HepG2 (cell line): ENCODE data around the gene SGPL1. TPM values are rescaled to one million over a fixed set of nuclear protein-coding genes. Genes with fewer than 3 reads are reported as not detected.

Experiments
- EHMT2 ChIP-seq: fragments of 200-600 bp; sonication (generic); IDR thresholded peaks from 2 replicates; pipeline ENCODE4 v1.7.0; 2017; ENCODE audit warnings: antibody characterized with exemption, low read depth, low read length, borderline replicate concordance
- ETV5 ChIP-seq: IDR thresholded peaks from 2 replicates; pipeline ENCODE4 v1.6.1; 2018; ENCODE audit warnings: missing biosample characterization, missing genetic modification reagents, inconsistent platforms, borderline replicate concordance
- HNRNPLL ChIP-seq: fragments of 200-400 bp; formaldehyde crosslinking; IDR thresholded peaks from 2 replicates; pipeline ENCODE4 v1.6.1; 2017; ENCODE audit warnings: mild to moderate bottlenecking, low read depth, low read length; ENCODE audit not compliant: poor library complexity, severe bottlenecking
- KAT7 ChIP-seq: IDR thresholded peaks from 2 replicates; pipeline ENCODE4 v1.6.1; 2018; ENCODE audit warnings: borderline replicate concordance, missing compliant biosample characterization
- KAT8 ChIP-seq: IDR thresholded peaks from 2 replicates; pipeline ENCODE4 v1.6.1; 2016; ENCODE audit warnings: missing genetic modification reagents, missing compliant biosample characterization
- MXD4 ChIP-seq: IDR thresholded peaks from 2 replicates; pipeline ENCODE4 v1.6.1; 2016; ENCODE audit warnings: mild to moderate bottlenecking, missing biosample characterization, missing genetic modification reagents
- MXI1 ChIP-seq: IDR thresholded peaks from 3 replicates; pipeline ENCODE4 v1.6.1; 2012; ENCODE audit warnings: low read depth, low read length, inconsistent platforms, borderline replicate concordance
- NRL ChIP-seq: sonication (generic); formaldehyde crosslinking; IDR thresholded peaks from 2 replicates; pipeline ENCODE4 v1.5.0; 2020; ENCODE audit warnings: missing genetic modification reagents, mild to moderate bottlenecking, moderate library complexity, borderline replicate concordance
- SMAD9 ChIP-seq: sonication (generic); formaldehyde crosslinking; IDR thresholded peaks from 2 replicates; pipeline ENCODE4 v1.5.1; 2020; ENCODE audit warnings: mild to moderate bottlenecking, missing genetic modification reagents
- SNAI1 ChIP-seq: sonication (generic); formaldehyde crosslinking; IDR thresholded peaks from 2 replicates; pipeline ENCODE4 v1.5.0; 2020; ENCODE audit warnings: mild to moderate bottlenecking, missing genetic modification reagents, borderline replicate concordance
- SPEN ChIP-seq: sonication (generic); formaldehyde crosslinking; IDR thresholded peaks from 2 replicates; pipeline ENCODE4 v1.5.1; 2020; ENCODE audit warnings: low read depth, mild to moderate bottlenecking, missing genetic modification reagents
- TEAD3 ChIP-seq: optimal IDR thresholded peaks from 2 replicates; pipeline ENCODE3; 2016; ENCODE audit warnings: borderline replicate concordance
- U2AF1 ChIP-seq: fragments of 200-400 bp; formaldehyde crosslinking; optimal IDR thresholded peaks from 2 replicates; pipeline ENCODE3; 2017; ENCODE audit warnings: mild to moderate bottlenecking, low read depth, low read length
- ZNF331 ChIP-seq: sonication (generic); formaldehyde crosslinking; IDR thresholded peaks from 2 replicates; pipeline ENCODE4 v1.4.0; 2020; ENCODE audit warnings: missing genetic modification reagents
- ZNF644 ChIP-seq: IDR thresholded peaks from 2 replicates; pipeline ENCODE4 v1.6.1; 2016; ENCODE audit warnings: low read depth
- ZNF720 ChIP-seq: sonication (generic); formaldehyde crosslinking; IDR thresholded peaks from 2 replicates; pipeline ENCODE4 v1.4.0; 2020; ENCODE audit warnings: missing genetic modification reagents
- ZNF724P ChIP-seq: sonication (generic); formaldehyde crosslinking; IDR thresholded peaks from 2 replicates; pipeline ENCODE4 v1.8.0; 2022; ENCODE audit warnings: missing genetic modification reagents, borderline replicate concordance
- ZNF773 ChIP-seq: sonication (generic); formaldehyde crosslinking; IDR thresholded peaks from 2 replicates; pipeline ENCODE4 v1.4.0; 2020; ENCODE audit warnings: missing genetic modification reagents, borderline replicate concordance
- ZSCAN25 ChIP-seq: sonication (generic); formaldehyde crosslinking; IDR thresholded peaks from 2 replicates; pipeline ENCODE4 v1.8.0; 2022; ENCODE audit warnings: mild to moderate bottlenecking, missing genetic modification reagents
- polyA plus RNA-seq, 8 experiments: library from polyadenylated mRNA; depleted of rRNA in 3 of 8; stranded (reverse) in 7 of 8; unstranded in 1 of 8; fragments of >200 nt; fragmentation: Illumina TruSeq in 4 of 8; extraction: Trizol in 4 of 8; gene quantifications; 2 replicates each; pipeline versions ENCODE4 v1.2.1 to v1.2.3, GENCODE V29; 2011 to 2016; ENCODE audit warnings: low read depth in 4 of 8, missing spikeins in 1 of 8, mixed read lengths in 1 of 8; ENCODE audit not compliant: insufficient read depth in 1 of 8
- total RNA-seq, 5 experiments: library from RNA; depleted of rRNA; stranded (reverse); fragments of >200 nt; fragmentation: Illumina TruSeq; extraction: Trizol; gene quantifications; 2 replicates each; pipeline ENCODE4 v1.2.3, GENCODE V29; 2016; ENCODE audit warnings: low read depth in 1 of 5
- TF ChIP-seq, protein P1 (sequence below), 2 experiments: sonication (generic) in 1 of 2; formaldehyde crosslinking in 1 of 2; IDR thresholded peaks; 2 replicates each; pipeline versions ENCODE4 v1.4.0 to v1.6.1; 2018 to 2020; ENCODE audit warnings: missing genetic modification reagents in 2 of 2, borderline replicate concordance in 1 of 2, low read depth in 1 of 2, mild to moderate bottlenecking in 1 of 2, missing biosample characterization in 1 of 2
- TF ChIP-seq, protein P2 (sequence below): sonication (generic); formaldehyde crosslinking; IDR thresholded peaks from 2 replicates; pipeline ENCODE4 v1.5.0; 2020; ENCODE audit warnings: missing genetic modification reagents, mild to moderate bottlenecking, borderline replicate concordance
- TF ChIP-seq, protein P3 (sequence below): sonication (generic); formaldehyde crosslinking; IDR thresholded peaks from 2 replicates; pipeline ENCODE4 v1.8.0; 2022; ENCODE audit warnings: low read depth, missing genetic modification reagents
- TF ChIP-seq, protein P4 (sequence below): sonication (generic); formaldehyde crosslinking; IDR thresholded peaks from 2 replicates; pipeline ENCODE4 v1.5.0; 2020; ENCODE audit warnings: mild to moderate bottlenecking, missing genetic modification reagents, moderate library complexity

The SGPL1 gene
- total and polyA plus RNA-seq, 2 of the 13 experiments (the other 11 are each of a cell fraction or from before 2014, with no cell fraction given): 17.6 to 25.0 TPM

DNA sequence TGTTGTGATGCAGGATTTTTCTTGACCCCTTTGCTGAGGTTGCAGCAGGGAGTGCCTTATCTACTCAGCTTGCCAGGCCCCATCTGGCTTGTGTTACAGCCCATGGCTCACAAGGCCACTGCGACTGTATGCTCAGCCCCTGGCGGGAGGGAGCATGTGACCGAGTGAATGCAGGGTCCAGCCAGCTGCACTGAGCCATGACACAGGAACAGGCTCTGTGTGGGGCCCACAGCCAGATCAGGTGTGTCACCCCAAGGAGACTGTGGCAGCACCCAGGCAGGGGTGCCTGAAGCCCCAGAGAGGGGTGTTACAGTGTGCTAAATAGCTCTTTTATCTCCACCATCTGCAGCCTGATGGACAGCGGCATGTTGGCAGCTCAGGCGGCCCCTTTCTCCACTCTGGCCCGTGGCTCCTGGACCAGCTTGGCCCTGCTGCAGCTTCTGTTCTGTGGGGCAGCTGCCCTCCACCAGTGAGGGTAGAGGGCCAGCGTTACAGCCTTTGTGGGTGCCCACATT lies 75.2 kb downstream of the SGPL1 start (continued):
- TF ChIP-seq ZNF331 (CRISPR knock-in tag): peak; percentile 87
- TF ChIP-seq ZNF773 (CRISPR knock-in tag): no peak
- peak; percentile 75 for TF ChIP-seq NRL
- TF ChIP-seq SPEN (CRISPR knock-in tag): 0 out of 2 replicates have a peak, but pooled peaks have one; percentile 45
- TF ChIP-seq ETV5: peak; percentile 26; the same call in 1 of the 2 replicates
- TF ChIP-seq ZNF720 (CRISPR knock-in tag): no peak
- no peak for TF ChIP-seq SMAD9 (CRISPR knock-in tag)
- TF ChIP-seq, protein P1, sequence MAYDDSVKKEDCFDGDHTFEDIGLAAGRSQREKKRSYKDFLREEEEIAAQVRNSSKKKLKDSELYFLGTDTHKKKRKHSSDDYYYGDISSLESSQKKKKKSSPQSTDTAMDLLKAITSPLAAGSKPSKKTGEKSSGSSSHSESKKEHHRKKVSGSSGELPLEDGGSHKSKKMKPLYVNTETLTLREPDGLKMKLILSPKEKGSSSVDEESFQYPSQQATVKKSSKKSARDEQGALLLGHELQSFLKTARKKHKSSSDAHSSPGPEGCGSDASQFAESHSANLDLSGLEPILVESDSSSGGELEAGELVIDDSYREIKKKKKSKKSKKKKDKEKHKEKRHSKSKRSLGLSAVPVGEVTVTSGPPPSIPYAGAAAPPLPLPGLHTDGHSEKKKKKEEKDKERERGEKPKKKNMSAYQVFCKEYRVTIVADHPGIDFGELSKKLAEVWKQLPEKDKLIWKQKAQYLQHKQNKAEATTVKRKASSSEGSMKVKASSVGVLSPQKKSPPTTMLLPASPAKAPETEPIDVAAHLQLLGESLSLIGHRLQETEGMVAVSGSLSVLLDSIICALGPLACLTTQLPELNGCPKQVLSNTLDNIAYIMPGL (CRISPR knock-in tag; IDR thresholded peaks at IDR 0.05; ENCODE audit: borderline replicate concordance in 1 of 2, low read depth in 1 of 2): 0 out of 4 replicates have a peak, but pooled peaks of 1 of the 2 experiments have one; percentile 28
- TF ChIP-seq ZSCAN25 (CRISPR knock-in tag): 0 out of 2 replicates have a peak, but pooled peaks have one; percentile 31
- TF ChIP-seq MXI1: peak; percentile 33; the same call in 1 of the 3 replicates
- no peak for TF ChIP-seq SNAI1 (CRISPR knock-in tag)
- peak; percentile 31 for TF ChIP-seq HNRNPLL
- TF ChIP-seq EHMT2: no peak
- TF ChIP-seq ZNF724P (CRISPR knock-in tag): peak; percentile 50; the same call in 1 of the 2 replicates
- peak; percentile 59 for TF ChIP-seq ZNF644
- peak; percentile 39 for TF ChIP-seq TEAD3 (CRISPR knock-in tag)
- TF ChIP-seq, protein P2, sequence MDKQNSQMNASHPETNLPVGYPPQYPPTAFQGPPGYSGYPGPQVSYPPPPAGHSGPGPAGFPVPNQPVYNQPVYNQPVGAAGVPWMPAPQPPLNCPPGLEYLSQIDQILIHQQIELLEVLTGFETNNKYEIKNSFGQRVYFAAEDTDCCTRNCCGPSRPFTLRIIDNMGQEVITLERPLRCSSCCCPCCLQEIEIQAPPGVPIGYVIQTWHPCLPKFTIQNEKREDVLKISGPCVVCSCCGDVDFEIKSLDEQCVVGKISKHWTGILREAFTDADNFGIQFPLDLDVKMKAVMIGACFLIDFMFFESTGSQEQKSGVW (CRISPR knock-in tag): no peak
- TF ChIP-seq U2AF1: no peak
- TF ChIP-seq, protein P3, sequence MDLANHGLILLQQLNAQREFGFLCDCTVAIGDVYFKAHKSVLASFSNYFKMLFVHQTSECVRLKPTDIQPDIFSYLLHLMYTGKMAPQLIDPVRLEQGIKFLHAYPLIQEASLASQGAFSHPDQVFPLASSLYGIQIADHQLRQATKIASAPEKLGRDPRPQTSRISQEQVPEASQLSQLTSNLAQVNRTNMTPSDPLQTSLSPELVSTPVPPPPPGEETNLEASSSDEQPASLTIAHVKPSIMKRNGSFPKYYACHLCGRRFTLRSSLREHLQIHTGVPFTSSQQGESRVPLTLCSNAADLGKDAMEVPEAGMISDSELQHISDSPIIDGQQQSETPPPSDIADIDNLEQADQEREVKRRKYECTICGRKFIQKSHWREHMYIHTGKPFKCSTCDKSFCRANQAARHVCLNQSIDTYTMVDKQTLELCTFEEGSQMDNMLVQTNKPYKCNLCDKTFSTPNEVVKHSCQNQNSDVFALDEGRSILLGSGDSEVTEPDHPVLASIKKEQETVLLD (CRISPR knock-in tag): no peak
- TF ChIP-seq MXD4 (CRISPR knock-in tag): peak; percentile 31; the same call in 1 of the 2 replicates
- TF ChIP-seq KAT8 (CRISPR knock-in tag): 0 out of 2 replicates have a peak, but pooled peaks have one; percentile 30
- TF ChIP-seq, protein P4, sequence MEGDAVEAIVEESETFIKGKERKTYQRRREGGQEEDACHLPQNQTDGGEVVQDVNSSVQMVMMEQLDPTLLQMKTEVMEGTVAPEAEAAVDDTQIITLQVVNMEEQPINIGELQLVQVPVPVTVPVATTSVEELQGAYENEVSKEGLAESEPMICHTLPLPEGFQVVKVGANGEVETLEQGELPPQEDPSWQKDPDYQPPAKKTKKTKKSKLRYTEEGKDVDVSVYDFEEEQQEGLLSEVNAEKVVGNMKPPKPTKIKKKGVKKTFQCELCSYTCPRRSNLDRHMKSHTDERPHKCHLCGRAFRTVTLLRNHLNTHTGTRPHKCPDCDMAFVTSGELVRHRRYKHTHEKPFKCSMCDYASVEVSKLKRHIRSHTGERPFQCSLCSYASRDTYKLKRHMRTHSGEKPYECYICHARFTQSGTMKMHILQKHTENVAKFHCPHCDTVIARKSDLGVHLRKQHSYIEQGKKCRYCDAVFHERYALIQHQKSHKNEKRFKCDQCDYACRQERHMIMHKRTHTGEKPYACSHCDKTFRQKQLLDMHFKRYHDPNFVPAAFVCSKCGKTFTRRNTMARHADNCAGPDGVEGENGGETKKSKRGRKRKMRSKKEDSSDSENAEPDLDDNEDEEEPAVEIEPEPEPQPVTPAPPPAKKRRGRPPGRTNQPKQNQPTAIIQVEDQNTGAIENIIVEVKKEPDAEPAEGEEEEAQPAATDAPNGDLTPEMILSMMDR (CRISPR knock-in tag): peak; percentile 25
- TF ChIP-seq KAT7 (CRISPR knock-in tag): no peak
